IMR-90 (cell line): ENCODE results near the gene FMN2. TPM values are rescaled to one million over a fixed set of nuclear protein-coding genes. Genes with fewer than 3 reads are reported as not detected.

Experiments used
- ATAC-seq: fragments of 200-7000 bp; cut with Tn5 transposase; 2 replicates; pipeline ENCODE4 v1.9.1; 2020; ENCODE audit warnings: low read depth, mild to moderate bottlenecking, moderate library complexity
- BruUV-seq: library from RNA; stranded (reverse); fragments of 400-500 nt; replicated peaks from 2 replicates; lab custom pipeline; 2021; lab: Mats Ljungman, UMichigan
- CTCF ChIA-PET: fragments of 300-600 bp; formaldehyde crosslinking; extraction: SDS; loops from one replicate; lab custom pipeline; 2021; ENCODE audit warnings: antibody characterized with exemption; lab: Yijun Ruan, JAX
- POLR2A ChIA-PET: fragments of 300-600 bp; sonication (Branson Sonifier 250); formaldehyde crosslinking; loops from one replicate; lab custom pipeline; 2022; ENCODE audit warnings: antibody characterized with exemption; ENCODE audit not compliant: unreplicated experiment; lab: Charles Lee
- DNase-seq: peaks from one replicate; pipeline ENCODE4 v3.0.0; 2013
- H2AFZ ChIP-seq: replicated peaks from 2 replicates; pipeline ENCODE3; 2013; ENCODE audit warnings: low read length, mild to moderate bottlenecking; ENCODE audit not compliant: poor library complexity
- H2AK5ac ChIP-seq: 2 replicates; pipeline ENCODE4 v1.6.1; 2013; ENCODE audit warnings: low read depth, low read length, inconsistent platforms
- H2AK9ac ChIP-seq: replicated peaks from 2 replicates; pipeline ENCODE3; 2013; ENCODE audit warnings: mild to moderate bottlenecking, low read depth, low read length, moderate library complexity; ENCODE audit not compliant: poor library complexity
- H2BK120ac ChIP-seq: 2 replicates; pipeline ENCODE4 v1.6.1; 2013; ENCODE audit warnings: low read depth, low read length, inconsistent platforms
- H2BK15ac ChIP-seq: 3 replicates; pipeline ENCODE4 v1.6.1; 2013; ENCODE audit warnings: low read depth, low read length, inconsistent platforms
- H2BK20ac ChIP-seq: 2 replicates; pipeline ENCODE4 v1.6.1; 2013; ENCODE audit warnings: low read depth, mild to moderate bottlenecking, inconsistent platforms, low read length, moderate library complexity
- H2BK5ac ChIP-seq: 2 replicates; pipeline ENCODE4 v1.6.1; 2013; ENCODE audit warnings: mild to moderate bottlenecking, low read depth, low read length, inconsistent platforms; ENCODE audit not compliant: poor library complexity, severe bottlenecking
- H3K14ac ChIP-seq: replicated peaks from 2 replicates; pipeline ENCODE4 v1.6.1; 2013; ENCODE audit warnings: low read depth, low read length, inconsistent platforms
- H3K18ac ChIP-seq: 2 replicates; pipeline ENCODE4 v1.6.1; 2013; ENCODE audit warnings: low read depth, low read length, control low read depth
- H3K23ac ChIP-seq: 2 replicates; pipeline ENCODE4 v1.6.1; 2013; ENCODE audit warnings: low read depth, low read length, inconsistent platforms
- H3K27ac ChIP-seq: 2 replicates; pipeline ENCODE4 v1.5.1; 2013; ENCODE audit warnings: mild to moderate bottlenecking, control low read depth, low read length; ENCODE audit not compliant: insufficient read depth
- H3K27me3 ChIP-seq: 2 replicates; pipeline ENCODE4 v1.6.1; 2013; ENCODE audit warnings: low read length; ENCODE audit not compliant: control insufficient read depth, insufficient read depth
- H3K36me3 ChIP-seq: 2 replicates; pipeline ENCODE4 v1.6.1; 2013; ENCODE audit warnings: low read length, mixed read lengths; ENCODE audit not compliant: control insufficient read depth, insufficient read depth
- H3K4ac ChIP-seq: 2 replicates; pipeline ENCODE4 v1.6.1; 2013; ENCODE audit warnings: low read depth, low read length, inconsistent platforms
- H3K4me1 ChIP-seq: 2 replicates; pipeline ENCODE4 v1.6.1; 2013; ENCODE audit warnings: low read length, mixed read lengths; ENCODE audit not compliant: control insufficient read depth, insufficient read depth
- H3K4me2 ChIP-seq: 2 replicates; pipeline ENCODE4 v1.6.1; 2013; ENCODE audit warnings: low read depth, mild to moderate bottlenecking, control low read depth, low read length, moderate library complexity
- H3K4me3 ChIP-seq: 2 replicates; pipeline ENCODE4 v1.5.1; 2013; ENCODE audit warnings: low read depth, mild to moderate bottlenecking, control low read depth, low read length, moderate library complexity; ENCODE audit not compliant: insufficient read depth
- H3K56ac ChIP-seq: 2 replicates; pipeline ENCODE4 v1.6.1; 2013; ENCODE audit warnings: low read length, inconsistent platforms; ENCODE audit not compliant: insufficient read depth; ENCODE audit errors: extremely low read depth
- H3K79me1 ChIP-seq, 2 experiments: 2 replicates each; pipeline ENCODE4 v1.6.1; 2013; ENCODE audit warnings: low read length in 2 of 2, inconsistent platforms in 1 of 2, low read depth in 1 of 2
- H3K9ac ChIP-seq: 2 replicates; pipeline ENCODE4 v1.6.1; 2013; ENCODE audit warnings: low read depth, low read length, control low read depth
- H3K9me1 ChIP-seq: 2 replicates; pipeline ENCODE4 v1.6.1; 2013; ENCODE audit warnings: low read length, inconsistent platforms; ENCODE audit not compliant: insufficient read depth
- H3K9me3 ChIP-seq: 2 replicates; pipeline ENCODE4 v1.6.1; 2013; ENCODE audit warnings: low read length; ENCODE audit not compliant: control insufficient read depth, insufficient read depth
- H4K20me1 ChIP-seq: 2 replicates; pipeline ENCODE4 v1.6.1; 2013; ENCODE audit warnings: low read length, inconsistent platforms; ENCODE audit not compliant: insufficient read depth
- H4K5ac ChIP-seq: 2 replicates; pipeline ENCODE4 v1.6.1; 2013; ENCODE audit warnings: mild to moderate bottlenecking, low read depth, low read length, control low read depth
- H4K8ac ChIP-seq, 2 experiments: 2 replicates each; pipeline ENCODE4 v1.6.1; 2013; ENCODE audit warnings: low read depth in 2 of 2, low read length in 2 of 2, control low read depth in 1 of 2, inconsistent platforms in 1 of 2
- H4K91ac ChIP-seq: 2 replicates; pipeline ENCODE4 v1.6.1; 2013; ENCODE audit warnings: low read depth, low read length, inconsistent platforms; ENCODE audit not compliant: insufficient read depth
- BHLHE40 ChIP-seq: fragments of 150-350 bp; IDR thresholded peaks from 2 replicates; pipeline ENCODE4 v1.6.1; 2016; ENCODE audit warnings: mild to moderate bottlenecking, low read depth, low read length
- CEBPB ChIP-seq: IDR thresholded peaks from 2 replicates; pipeline ENCODE4 v1.6.1; 2012; ENCODE audit warnings: low read depth, low read length, improper control_type of control experiment
- MAFK ChIP-seq: IDR thresholded peaks from 2 replicates; pipeline ENCODE4 v1.6.1; 2012; ENCODE audit warnings: low read depth, low read length, improper control_type of control experiment
- NFE2L2 ChIP-seq: fragments of 150-350 bp; IDR thresholded peaks from 2 replicates; pipeline ENCODE4 v1.6.1; 2016; ENCODE audit warnings: low read depth, mild to moderate bottlenecking, low read length
- dilution Hi-C: fragments of 300-500 bp; cut with HindIII; formaldehyde crosslinking; loops from one replicate; pipeline ENCODE4 v1.14.3; 2018; ENCODE audit warnings: low sequenced_read_pairs; ENCODE audit not compliant: unreplicated experiment
- in situ Hi-C: fragments of 300-500 bp; cut with MboI; formaldehyde crosslinking; loops from 3 replicates; pipeline ENCODE4 v1.14.3; 2019; ENCODE audit warnings: low sequenced_read_pairs, inconsistent platforms, mixed read lengths
- intact Hi-C: fragments of 100-400 bp; cut with micrococcal nuclease; formaldehyde crosslinking; loops from 2 replicates; pipeline ENCODE4 v1.10.0; 2022
- polyA plus RNA-seq, 3 experiments: library from polyadenylated mRNA; depleted of rRNA; stranded (reverse); fragments of >200 nt; gene quantifications; 2 replicates each; pipeline ENCODE4 v1.2.3, GENCODE V29; 2012; ENCODE audit warnings: low replicate concordance in 1 of 3
- total RNA-seq: library from RNA; depleted of rRNA; stranded (reverse); fragments of >200 nt; gene quantifications from 2 replicates; pipeline ENCODE4 v1.2.3, GENCODE V29; 2012
- TF ChIP-seq, protein P1 (sequence below): fragments of 150-350 bp; IDR thresholded peaks from 2 replicates; pipeline ENCODE4 v1.6.1; 2017; ENCODE audit warnings: mild to moderate bottlenecking, antibody characterized with exemption, low read length, low read depth

The FMN2 gene
- total and polyA plus RNA-seq, 2 of the 4 experiments (the other 2 are of a cell fraction), result 29.0 to 35.8 TPM

- peak overlapping the region; percentile 62; the same call in 1 of the 2 replicates for H3K18ac ChIP-seq
- in situ Hi-C loops, result no loop called here
- no peak overlapping the region for H2AFZ ChIP-seq
Measured at GRCh38 chr1:240344918-240345317, 253.2 kb downstream of the FMN2 start.

More at GRCh38 chr1:240344918-240345317, 253.2 kb downstream of the FMN2 start:
- POLR2A ChIA-PET, result no interaction called here
- Histone ChIP-seq H2BK5ac (peak overlapping the region; percentile 59), H4K8ac (peak overlapping the region; percentile 36 to 46; a peak in 3 of 4 replicates), H3K79me1 (peaks cover 21 to 50% of the 10 kb centered on the region in 2 experiments), H3K27ac (no peak overlapping the region; the same call in 1 of the 2 replicates), H3K14ac (peak overlapping the region; percentile 39; the same call in 1 of the 2 replicates), H3K56ac (no peak overlapping the region), H4K5ac (peak overlapping the region; percentile 26; the same call in 1 of the 2 replicates), H3K27me3 (no peaks in the 10 kb centered on the region), H3K36me3 (peaks cover 2% of the 10 kb centered on the region; the same call in 1 of the 2 replicates), H3K23ac (peak overlapping the region; percentile 31; the same call in 1 of the 2 replicates), H3K4me1 (peaks cover 19% of the 10 kb centered on the region), H2AK9ac (no peak overlapping the region), H2BK20ac (peak overlapping the region; percentile 80), H3K4ac (peak overlapping the region; percentile 26; the same call in 1 of the 2 replicates), H2BK120ac (peak overlapping the region; percentile 69), H3K4me2 (no peak overlapping the region), H2AK5ac (no peak overlapping the region; the same call in 1 of the 2 replicates), H3K9ac (no peak overlapping the region), H4K91ac (peak overlapping the region; percentile 26; the same call in 1 of the 2 replicates), H3K9me1 (peaks cover 9% of the 10 kb centered on the region), H3K4me3 (no peak overlapping the region), H4K20me1 (no peaks in the 10 kb centered on the region), H2BK15ac (no peak overlapping the region), H3K9me3 (no peaks in the 10 kb centered on the region)
- TF ChIP-seq, protein P1, sequence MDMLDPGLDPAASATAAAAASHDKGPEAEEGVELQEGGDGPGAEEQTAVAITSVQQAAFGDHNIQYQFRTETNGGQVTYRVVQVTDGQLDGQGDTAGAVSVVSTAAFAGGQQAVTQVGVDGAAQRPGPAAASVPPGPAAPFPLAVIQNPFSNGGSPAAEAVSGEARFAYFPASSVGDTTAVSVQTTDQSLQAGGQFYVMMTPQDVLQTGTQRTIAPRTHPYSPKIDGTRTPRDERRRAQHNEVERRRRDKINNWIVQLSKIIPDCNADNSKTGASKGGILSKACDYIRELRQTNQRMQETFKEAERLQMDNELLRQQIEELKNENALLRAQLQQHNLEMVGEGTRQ, result no peak
- TF ChIP-seq CEBPB (no peak), NFE2L2 (peak; percentile 52), MAFK (peak; percentile 78), BHLHE40 (no peak)
- peak; percentile 61 for DNase-seq
- ATAC-seq, result peak; percentile 22
- dilution Hi-C loops (no loop called here), intact Hi-C loops (no loop called here)
- BruUV-seq, result no TSS peak
- CTCF ChIA-PET, result interaction anchor here (1.0 kb wide), 2 partner anchors 155 to 347 kb away, joined by 3 read pairs; no protein-coding TSS in a partner anchor
